ENCODE results near the gene SPATC1L. TPM values are rescaled to one million over a fixed set of nuclear protein-coding genes. Genes with fewer than 3 reads are reported as not detected.

The SPATC1L gene
- total and polyA plus RNA-seq, 2 donors from 2014 or later: 3.7 to 8.7 TPM

GRCh38 chr21:46205766-46206162, 21.5 kb upstream of the SPATC1L start:
- TF ChIP-seq CTCF (IDR thresholded peaks at IDR 0.05; ENCODE audit: borderline replicate concordance, extremely low read depth, insufficient read depth): no peak
- H3K9me3 ChIP-seq (ENCODE audit: control insufficient read depth in 2 of 3, insufficient read depth in 1 of 3, low read length in 3 of 3): no peaks in the 10 kb centered on the region
- peaks cover 0 to 7% (median 6%) of the 10 kb centered on the region in 3 donors for H3K36me3 ChIP-seq (ENCODE audit: control insufficient read depth in 2 of 3, insufficient read depth in 3 of 3, low read length in 3 of 3)
- FAIRE-seq (no peak), DNase-seq (peak in 4 of 5 donors; percentile 24 to 69 (median 63))
- H3K27ac ChIP-seq (ENCODE audit: low read depth in 2 of 2, low read length in 2 of 2): no peak overlapping the region
- no peaks in the 10 kb centered on the region for H3K27me3 ChIP-seq (ENCODE audit: control insufficient read depth, insufficient read depth, low read length)
- intact Hi-C loops (cut with DNase I): no loop called here
- no peaks in the 10 kb centered on the region for H3K4me1 ChIP-seq (ENCODE audit: control insufficient read depth in 2 of 3, insufficient read depth in 2 of 3, low read depth in 1 of 3, low read length in 3 of 3)
- no peak overlapping the region for H3K9ac ChIP-seq (ENCODE audit: low read length in 3 of 3)
- no peak overlapping the region for H3K4me3 ChIP-seq (ENCODE audit: low read length in 3 of 3)

DNA sequence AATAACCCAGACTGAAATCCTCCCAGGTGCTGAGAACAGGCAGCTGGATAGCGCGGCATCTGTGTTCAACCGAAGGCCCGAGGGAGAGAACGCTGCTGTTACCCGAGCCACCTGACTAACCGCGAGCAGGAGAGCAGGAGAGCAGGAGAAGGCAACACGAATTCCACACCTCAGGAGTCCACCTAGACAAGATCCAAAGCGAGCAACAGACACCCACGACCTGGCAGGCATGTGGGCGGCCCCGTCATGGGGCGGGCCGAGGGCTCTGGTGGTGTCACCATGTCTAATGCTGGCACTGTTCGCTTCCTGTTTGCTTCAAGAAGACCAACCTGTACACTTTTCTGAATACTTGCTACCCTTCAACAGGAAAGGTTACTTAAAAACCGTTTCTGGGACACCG, 20.9 kb upstream of the SPATC1L start:
- Histone ChIP-seq H3K9me3 (ENCODE audit: control insufficient read depth in 2 of 3, insufficient read depth in 1 of 3, low read length in 3 of 3) (no peaks in the 10 kb centered on the region), H3K36me3 (ENCODE audit: control insufficient read depth in 2 of 3, insufficient read depth in 3 of 3, low read length in 3 of 3) (peaks cover 0 to 8% (median 6%) of the 10 kb centered on the region in 3 donors), H3K27ac (ENCODE audit: low read depth in 2 of 2, low read length in 2 of 2) (no peak overlapping the region), H3K27me3 (ENCODE audit: control insufficient read depth, insufficient read depth, low read length) (no peaks in the 10 kb centered on the region), H3K4me3 (ENCODE audit: low read length in 3 of 3) (no peak overlapping the region), H3K4me1 (ENCODE audit: control insufficient read depth in 2 of 3, insufficient read depth in 2 of 3, low read depth in 1 of 3, low read length in 3 of 3) (no peaks in the 10 kb centered on the region), H3K9ac (ENCODE audit: low read length in 3 of 3) (no peak overlapping the region)
- TF ChIP-seq CTCF (IDR thresholded peaks at IDR 0.05; ENCODE audit: borderline replicate concordance, extremely low read depth, insufficient read depth): no peak
- DNase-seq (peak in 3 of 5 donors; percentile 14 to 42 (median 28)), FAIRE-seq (no peak)
- intact Hi-C loops (cut with DNase I): no loop called here

DNA sequence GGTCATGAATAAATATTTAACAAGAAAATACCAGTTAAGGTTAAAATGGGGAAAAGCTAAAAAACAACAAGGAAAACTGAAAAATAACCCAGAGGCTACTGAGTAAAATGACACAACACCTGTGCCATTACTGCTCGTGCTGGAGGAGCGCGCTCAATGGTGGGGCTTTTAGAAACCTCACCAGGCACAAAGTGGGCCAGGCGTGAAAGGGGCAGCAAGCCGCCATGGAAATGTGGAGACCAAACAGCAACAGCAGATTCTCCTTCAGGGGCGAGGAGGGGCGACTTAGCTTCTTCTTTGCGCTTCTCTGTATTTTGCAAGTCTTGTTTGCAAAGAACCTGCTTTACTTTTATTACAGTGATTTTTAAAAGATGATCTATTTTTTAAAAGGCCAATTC, 18.9 kb upstream of the SPATC1L start:
- Histone ChIP-seq H3K9me3 (ENCODE audit: control insufficient read depth in 2 of 3, insufficient read depth in 1 of 3, low read length in 3 of 3) (no peaks in the 10 kb centered on the region), H3K4me3 (ENCODE audit: low read length in 3 of 3) (no peak overlapping the region), H3K27ac (ENCODE audit: low read depth in 2 of 2, low read length in 2 of 2) (no peak overlapping the region), H3K4me1 (ENCODE audit: control insufficient read depth in 2 of 3, insufficient read depth in 2 of 3, low read depth in 1 of 3, low read length in 3 of 3) (no peaks in the 10 kb centered on the region), H3K36me3 (ENCODE audit: control insufficient read depth in 2 of 3, insufficient read depth in 3 of 3, low read length in 3 of 3) (peaks cover 5 to 19% (median 9%) of the 10 kb centered on the region in 3 donors), H3K9ac (ENCODE audit: low read length in 3 of 3) (no peak overlapping the region), H3K27me3 (ENCODE audit: control insufficient read depth, insufficient read depth, low read length) (no peaks in the 10 kb centered on the region)
- no peak for TF ChIP-seq CTCF (IDR thresholded peaks at IDR 0.05; ENCODE audit: borderline replicate concordance, extremely low read depth, insufficient read depth)
- intact Hi-C loops (cut with DNase I): no loop called here
- FAIRE-seq (no peak), DNase-seq (peak in 1 of 5 donors; percentile 16)
